Neural cell (in vitro differentiated cells): ENCODE data around the gene KCNH2. TPM values are rescaled to one million over a fixed set of nuclear protein-coding genes. Genes with fewer than 3 reads are reported as not detected.
"Not testable (repeated sequence)": the region's sequence is repeated elsewhere in the genome, so short reads cannot be mapped to it uniquely, and the experiment has no call there.

Experiments used
- H2AFZ ChIP-seq: fragments of 200-600, 300-800 bp; sonication (generic), shearing (Covaris generic); 2 replicates; pipeline ENCODE4 v1.6.0; 2014; ENCODE audit warnings: low read depth, mild to moderate bottlenecking, antibody characterized with exemption, low read length, moderate library complexity
- H3F3A ChIP-seq: fragments of 200-600 bp; shearing (Covaris generic); 2 replicates; pipeline ENCODE4 v1.6.1; 2016; ENCODE audit warnings: mild to moderate bottlenecking, moderate library complexity, mixed read lengths, antibody characterized with exemption, low read length; ENCODE audit not compliant: insufficient read depth, poor library complexity, severe bottlenecking
- H3K27ac ChIP-seq: fragments of 200-600, 300-800 bp; sonication (generic), shearing (Covaris generic); 2 replicates; pipeline ENCODE4 v1.5.1; 2014; ENCODE audit warnings: mild to moderate bottlenecking, low read length, moderate library complexity
- H3K27me3 ChIP-seq: fragments of 300-800, 200-600 bp; sonication (generic), shearing (Covaris generic); 2 replicates; pipeline ENCODE4 v1.6.0; 2014; ENCODE audit warnings: mild to moderate bottlenecking, low read depth, low read length, moderate library complexity; ENCODE audit not compliant: insufficient read depth
- H3K36me3 ChIP-seq: fragments of 300-800, 200-600 bp; sonication (generic), shearing (Covaris generic); 2 replicates; pipeline ENCODE4 v1.5.1; 2014; ENCODE audit warnings: mild to moderate bottlenecking, antibody characterized with exemption, low read length, moderate library complexity; ENCODE audit not compliant: insufficient read depth
- H3K4me2 ChIP-seq: fragments of 300-800, 200-600 bp; sonication (generic), shearing (Covaris generic); 2 replicates; pipeline ENCODE4 v1.6.0; 2014; ENCODE audit warnings: mild to moderate bottlenecking, low read length
- H3K4me3 ChIP-seq: fragments of 300-800, 200-600 bp; sonication (generic), shearing (Covaris generic); 2 replicates; pipeline ENCODE4 v1.5.1; 2014; ENCODE audit warnings: mild to moderate bottlenecking, low read length, moderate library complexity
- H3K79me2 ChIP-seq: fragments of 200-600 bp; shearing (Covaris generic); replicated peaks from 2 replicates; pipeline ENCODE4 v1.6.0; 2014; ENCODE audit warnings: mild to moderate bottlenecking, low read length, moderate library complexity; ENCODE audit not compliant: insufficient read depth
- H3K9ac ChIP-seq: fragments of 300-800, 200-600 bp; sonication (generic), shearing (Covaris generic); 2 replicates; pipeline ENCODE4 v1.6.1; 2016; ENCODE audit warnings: mild to moderate bottlenecking, low read length, mixed read lengths
- H3K9me2 ChIP-seq: fragments of 200-600 bp; shearing (Covaris generic); 2 replicates; pipeline ENCODE4 v1.6.1; 2016; ENCODE audit warnings: mild to moderate bottlenecking, low read length, mixed read lengths; ENCODE audit not compliant: insufficient read depth
- H3K9me3 ChIP-seq: fragments of 200-600, 300-800 bp; sonication (generic), shearing (Covaris generic); 2 replicates; pipeline ENCODE4 v1.6.1; 2016; ENCODE audit warnings: mild to moderate bottlenecking, mixed run types, low read length, moderate library complexity, mixed read lengths
- H4K20me1 ChIP-seq: fragments of 200-600 bp; shearing (Covaris generic); 2 replicates; pipeline ENCODE4 v1.6.1; 2016; ENCODE audit warnings: mild to moderate bottlenecking, mixed run types; ENCODE audit not compliant: insufficient read depth
- CTCF ChIP-seq: fragments of 450-650 bp; IDR thresholded peaks from 2 replicates; pipeline ENCODE4 v1.5.1; 2014; ENCODE audit warnings: antibody characterized with exemption, mild to moderate bottlenecking, moderate library complexity; ENCODE audit not compliant: poor library complexity, severe bottlenecking
- EP300 ChIP-seq: fragments of 450-650 bp; conservative IDR thresholded peaks from 2 replicates; pipeline ENCODE4 v1.6.1; 2014; ENCODE audit warnings: antibody characterized with exemption, mild to moderate bottlenecking, moderate library complexity; ENCODE audit not compliant: poor library complexity, severe bottlenecking
- EZH2 ChIP-seq: fragments of 200-600, 300-800 bp; shearing (Covaris generic), sonication (generic); IDR thresholded peaks from 2 replicates; pipeline ENCODE4 v1.6.1; 2014; ENCODE audit warnings: antibody characterized with exemption, low read length, borderline replicate concordance, mild to moderate bottlenecking; ENCODE audit not compliant: insufficient read depth, poor library complexity, severe bottlenecking
- MXI1 ChIP-seq: fragments of 450-650 bp; conservative IDR thresholded peaks from 2 replicates; pipeline ENCODE4 v1.6.1; 2014; ENCODE audit warnings: antibody characterized with exemption, mild to moderate bottlenecking; ENCODE audit not compliant: poor library complexity, severe bottlenecking
- POLR2AphosphoS5 ChIP-seq: IDR thresholded peaks from 2 replicates; pipeline ENCODE4 v1.6.1; 2012
- RAD21 ChIP-seq: fragments of 450-650 bp; conservative IDR thresholded peaks from 2 replicates; pipeline ENCODE4 v1.6.1; 2014; ENCODE audit warnings: antibody characterized with exemption, mild to moderate bottlenecking, moderate library complexity
- REST ChIP-seq: IDR thresholded peaks from 2 replicates; pipeline ENCODE4 v1.6.1; 2012; ENCODE audit warnings: borderline replicate concordance
- SMC3 ChIP-seq: fragments of 450-650 bp; conservative IDR thresholded peaks from 2 replicates; pipeline ENCODE4 v1.6.1; 2014; ENCODE audit warnings: antibody characterized with exemption, mild to moderate bottlenecking, moderate library complexity; ENCODE audit not compliant: poor library complexity
- TAF1 ChIP-seq: IDR thresholded peaks from 2 replicates; pipeline ENCODE4 v1.6.1; 2012; ENCODE audit warnings: low read depth
- polyA plus RNA-seq: library from polyadenylated mRNA; depleted of rRNA; stranded (reverse); fragments of >200 nt; gene quantifications from 2 replicates; pipeline ENCODE4 v1.2.3, GENCODE V29; 2014

KCNH2 gene
- polyA plus RNA-seq, 1 donor from 2014 or later: 24.4 TPM

GRCh38 chr7:151012911-151013347 is 34.8 kb upstream of the KCNH2 start:
- H3K9me3 ChIP-seq: no peaks in the 10 kb centered on the region
- no peaks in the 10 kb centered on the region for H3K9me2 ChIP-seq
- no peak overlapping the region for H3K9ac ChIP-seq
- H3K36me3 ChIP-seq: no peaks in the 10 kb centered on the region
- TF ChIP-seq CTCF (peak; percentile 48), SMC3 (peak; percentile 46), REST (no peak), RAD21 (peak; percentile 53)
- H3F3A ChIP-seq: no peaks in the 10 kb centered on the region
- H4K20me1 ChIP-seq: no peaks in the 10 kb centered on the region
- H3K27ac ChIP-seq: no peak overlapping the region
- no peak overlapping the region for H3K4me2 ChIP-seq
- no peak overlapping the region for H3K4me3 ChIP-seq
- no peaks in the 10 kb centered on the region for H3K79me2 ChIP-seq
- H2AFZ ChIP-seq: no peak overlapping the region
- H3K27me3 ChIP-seq: peaks cover 5% of the 10 kb centered on the region

GRCh38 chr7:151012031-151012692 is 34.0 kb upstream of the KCNH2 start:
- no peak overlapping the region for H3K27ac ChIP-seq
- no peaks in the 10 kb centered on the region for H4K20me1 ChIP-seq
- no peak for TF ChIP-seq MXI1
- no peak for TF ChIP-seq EP300
- TF ChIP-seq POLR2AphosphoS5: no peak
- no peak for TF ChIP-seq CTCF
- no peak for TF ChIP-seq SMC3
- TF ChIP-seq REST: no peak
- no peak for TF ChIP-seq TAF1
- TF ChIP-seq RAD21: no peak
- no peak for TF ChIP-seq EZH2
- no peak overlapping the region for H3K4me2 ChIP-seq
- no peaks in the 10 kb centered on the region for H3K9me2 ChIP-seq
- no peaks in the 10 kb centered on the region for H3K27me3 ChIP-seq
- H3K9me3 ChIP-seq: no peaks in the 10 kb centered on the region
- no peaks in the 10 kb centered on the region for H3F3A ChIP-seq
- no peaks in the 10 kb centered on the region for H3K79me2 ChIP-seq
- no peak overlapping the region for H2AFZ ChIP-seq
- H3K9ac ChIP-seq: no peak overlapping the region
- no peak overlapping the region for H3K4me3 ChIP-seq
- no peaks in the 10 kb centered on the region for H3K36me3 ChIP-seq

GRCh38 chr7:151011616-151012015 is 33.5 kb upstream of the KCNH2 start:
- H3K4me2 ChIP-seq, H3F3A ChIP-seq, H3K4me3 ChIP-seq, H3K9ac ChIP-seq, H3K36me3 ChIP-seq, H3K27me3 ChIP-seq, H2AFZ ChIP-seq, H3K79me2 ChIP-seq, H3K9me2 ChIP-seq, H4K20me1 ChIP-seq, H3K9me3 ChIP-seq, H3K27ac ChIP-seq: not testable (repeated sequence)
